ENCODE results near the gene ITGB2. TPM values are rescaled to one million over a fixed set of nuclear protein-coding genes. Genes with fewer than 3 reads are reported as not detected.
A peak's percentile ranks its signal among the peaks of the same experiment; 100 is the strongest.

ITGB2 gene
- total RNA-seq, 4 donors from 2014 or later: 18.4 to 40.7 (median 20.4) TPM

DNA sequence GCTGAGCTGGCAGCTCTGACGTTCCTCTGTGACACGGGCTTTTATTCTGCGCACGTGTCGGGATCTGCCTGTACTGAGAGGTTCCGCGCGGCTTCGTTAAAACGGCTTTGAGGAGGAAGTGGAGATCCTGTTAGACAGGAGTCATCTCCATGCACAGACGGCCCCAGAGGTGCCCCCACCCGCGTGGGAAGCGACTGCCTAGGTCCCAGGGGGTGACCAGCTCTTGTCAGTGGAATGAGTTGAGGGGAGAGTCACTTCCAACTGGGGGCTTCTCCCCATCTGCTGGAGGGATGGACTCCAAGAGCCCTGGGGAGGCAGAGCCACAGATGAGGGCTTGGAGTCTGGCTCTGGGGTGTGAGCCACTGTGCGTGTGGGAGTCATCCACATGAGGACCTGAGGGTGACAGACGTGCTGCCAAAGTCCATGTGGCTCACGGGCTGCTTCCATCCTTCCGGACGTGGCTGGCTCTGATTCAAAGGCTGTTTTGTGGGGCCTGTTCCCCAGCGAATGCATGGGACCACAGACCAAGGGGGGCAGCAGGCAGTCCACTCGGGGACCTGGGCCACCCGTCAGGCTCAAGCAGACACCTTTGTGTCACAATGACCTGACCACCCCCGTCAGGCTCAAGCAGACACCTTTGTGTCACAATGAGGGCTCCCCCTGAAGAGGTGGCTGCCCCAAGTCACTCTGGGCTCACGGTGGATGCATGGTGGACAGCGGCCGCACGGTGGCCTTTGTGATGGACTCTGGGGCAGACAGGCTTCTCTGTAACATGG, 74.0 kb downstream of the ITGB2 start:
- no peak for TF ChIP-seq POLR2A (IDR thresholded peaks at IDR 0.05)
- TF ChIP-seq, protein P1, sequence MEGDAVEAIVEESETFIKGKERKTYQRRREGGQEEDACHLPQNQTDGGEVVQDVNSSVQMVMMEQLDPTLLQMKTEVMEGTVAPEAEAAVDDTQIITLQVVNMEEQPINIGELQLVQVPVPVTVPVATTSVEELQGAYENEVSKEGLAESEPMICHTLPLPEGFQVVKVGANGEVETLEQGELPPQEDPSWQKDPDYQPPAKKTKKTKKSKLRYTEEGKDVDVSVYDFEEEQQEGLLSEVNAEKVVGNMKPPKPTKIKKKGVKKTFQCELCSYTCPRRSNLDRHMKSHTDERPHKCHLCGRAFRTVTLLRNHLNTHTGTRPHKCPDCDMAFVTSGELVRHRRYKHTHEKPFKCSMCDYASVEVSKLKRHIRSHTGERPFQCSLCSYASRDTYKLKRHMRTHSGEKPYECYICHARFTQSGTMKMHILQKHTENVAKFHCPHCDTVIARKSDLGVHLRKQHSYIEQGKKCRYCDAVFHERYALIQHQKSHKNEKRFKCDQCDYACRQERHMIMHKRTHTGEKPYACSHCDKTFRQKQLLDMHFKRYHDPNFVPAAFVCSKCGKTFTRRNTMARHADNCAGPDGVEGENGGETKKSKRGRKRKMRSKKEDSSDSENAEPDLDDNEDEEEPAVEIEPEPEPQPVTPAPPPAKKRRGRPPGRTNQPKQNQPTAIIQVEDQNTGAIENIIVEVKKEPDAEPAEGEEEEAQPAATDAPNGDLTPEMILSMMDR (IDR thresholded peaks at IDR 0.05): no peak
- 21 to 24% methylated on average over 24 to 25 of the region's 27 CpGs for WGBS, 2 donors
- DNase-seq (ENCODE audit: low spot score in 2 of 2): peak; percentile 72 to 94
- intact Hi-C loops (cut with DNase I; ENCODE audit: low total_unique reads): no loop called here
- no peak overlapping the region for H3K4me3 ChIP-seq (ENCODE audit: low read depth, poor library complexity, severe bottlenecking)

DNA sequence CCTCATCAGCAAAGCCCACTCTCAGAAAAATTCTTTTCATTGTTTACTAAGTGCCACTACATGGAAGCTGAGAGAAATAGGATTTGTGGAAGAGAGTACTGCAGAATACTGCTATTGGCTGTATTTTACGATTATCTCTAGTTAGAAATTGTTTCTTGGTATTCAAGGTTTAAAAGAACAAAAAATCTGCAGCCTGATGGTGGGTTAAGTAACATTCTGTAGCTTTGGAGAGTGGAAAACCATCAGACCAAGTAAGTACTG, 74.5 kb downstream of the ITGB2 start:
- WGBS, 2 donors: 4 to 7% methylated on average over 1 of the region's 1 CpG
- intact Hi-C loops (cut with DNase I; ENCODE audit: low total_unique reads): no loop called here
- DNase-seq (ENCODE audit: low spot score in 2 of 2): no peak
- no peak for TF ChIP-seq POLR2A (IDR thresholded peaks at IDR 0.05)
- TF ChIP-seq, protein P1 (IDR thresholded peaks at IDR 0.05): no peak
- H3K4me3 ChIP-seq (ENCODE audit: low read depth, poor library complexity, severe bottlenecking): no peak overlapping the region

DNA sequence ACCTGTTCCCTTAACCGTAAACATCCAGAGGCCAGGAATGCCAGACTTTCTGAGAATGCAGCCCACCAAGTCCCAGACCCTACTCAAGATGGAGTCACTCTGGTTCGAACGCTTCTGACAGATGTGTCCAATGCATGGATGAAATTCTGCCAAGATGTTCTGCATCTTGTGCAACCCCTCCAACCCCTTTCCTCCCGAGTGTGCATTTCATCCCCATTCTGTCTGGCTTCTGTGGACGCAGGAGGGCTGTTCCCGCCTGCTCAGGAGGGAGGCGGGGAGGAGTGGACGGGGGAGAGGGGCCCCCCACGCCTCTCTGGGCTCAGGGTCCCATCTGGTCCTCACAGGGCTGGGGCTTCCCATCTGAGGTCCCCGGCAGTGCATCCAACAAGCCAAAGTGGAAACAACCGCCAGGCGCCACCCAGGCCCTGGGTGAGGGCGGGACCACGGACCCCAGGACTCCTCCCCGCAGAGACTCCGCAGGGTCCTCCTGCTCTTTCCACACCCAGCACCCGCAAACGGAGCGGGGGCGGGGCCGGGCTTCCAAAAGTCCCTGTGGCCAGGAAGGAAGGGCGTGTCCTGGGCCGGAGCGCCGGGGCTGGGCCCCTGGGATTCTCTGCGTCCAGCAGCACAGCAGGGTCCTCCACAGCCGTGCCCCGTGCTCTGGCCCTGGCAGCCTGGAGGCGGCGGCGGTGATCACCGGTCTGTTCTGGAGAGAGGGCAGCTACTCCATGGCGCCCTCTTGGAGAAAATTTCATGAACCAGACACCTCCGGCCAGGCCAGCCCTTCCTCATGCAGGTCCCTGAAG, 75.1 kb downstream of the ITGB2 start:
- H3K4me3 ChIP-seq (ENCODE audit: low read depth, poor library complexity, severe bottlenecking): no peak overlapping the region
- WGBS, 2 donors: 6 to 8% methylated on average over 27 to 28 of the region's 34 CpGs
- intact Hi-C loops (cut with DNase I; ENCODE audit: low total_unique reads): no loop called here
- TF ChIP-seq, protein P1 (IDR thresholded peaks at IDR 0.05): no peak
- no peak for TF ChIP-seq POLR2A (IDR thresholded peaks at IDR 0.05)
- DNase-seq (ENCODE audit: low spot score in 2 of 2): peak in 1 of 2 donors; percentile 92

DNA sequence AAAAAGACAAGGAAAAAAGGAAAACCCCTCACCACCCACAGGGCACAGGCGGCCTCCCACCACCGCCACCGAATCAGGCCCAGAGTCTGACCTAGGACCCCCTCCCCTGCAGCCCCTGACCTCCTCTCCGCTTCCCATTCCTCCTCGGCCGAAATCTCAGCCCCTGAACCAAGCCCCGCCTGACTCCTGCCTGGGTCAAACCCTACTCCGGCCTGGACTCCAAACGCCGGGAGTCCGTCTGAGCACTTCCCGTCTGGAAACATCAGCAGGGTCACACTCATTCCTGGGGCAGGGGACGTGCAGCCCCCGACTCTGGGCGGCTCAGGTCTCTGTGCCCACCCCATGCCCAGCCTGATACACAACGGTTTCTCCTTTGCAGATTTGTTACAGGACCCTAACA, 76.4 kb downstream of the ITGB2 start:
- no peak overlapping the region for H3K4me3 ChIP-seq (ENCODE audit: low read depth, poor library complexity, severe bottlenecking)
- WGBS, 2 donors: 75 to 79% methylated on average over 16 of the region's 16 CpGs
- intact Hi-C loops (cut with DNase I; ENCODE audit: low total_unique reads): loop anchor here (1.0 kb wide), 1 partner anchor 40 kb away; no protein-coding TSS in a partner anchor
- TF ChIP-seq, protein P1 (IDR thresholded peaks at IDR 0.05): no peak
- TF ChIP-seq POLR2A (IDR thresholded peaks at IDR 0.05): no peak
- DNase-seq (ENCODE audit: low spot score in 2 of 2): no peak

DNA sequence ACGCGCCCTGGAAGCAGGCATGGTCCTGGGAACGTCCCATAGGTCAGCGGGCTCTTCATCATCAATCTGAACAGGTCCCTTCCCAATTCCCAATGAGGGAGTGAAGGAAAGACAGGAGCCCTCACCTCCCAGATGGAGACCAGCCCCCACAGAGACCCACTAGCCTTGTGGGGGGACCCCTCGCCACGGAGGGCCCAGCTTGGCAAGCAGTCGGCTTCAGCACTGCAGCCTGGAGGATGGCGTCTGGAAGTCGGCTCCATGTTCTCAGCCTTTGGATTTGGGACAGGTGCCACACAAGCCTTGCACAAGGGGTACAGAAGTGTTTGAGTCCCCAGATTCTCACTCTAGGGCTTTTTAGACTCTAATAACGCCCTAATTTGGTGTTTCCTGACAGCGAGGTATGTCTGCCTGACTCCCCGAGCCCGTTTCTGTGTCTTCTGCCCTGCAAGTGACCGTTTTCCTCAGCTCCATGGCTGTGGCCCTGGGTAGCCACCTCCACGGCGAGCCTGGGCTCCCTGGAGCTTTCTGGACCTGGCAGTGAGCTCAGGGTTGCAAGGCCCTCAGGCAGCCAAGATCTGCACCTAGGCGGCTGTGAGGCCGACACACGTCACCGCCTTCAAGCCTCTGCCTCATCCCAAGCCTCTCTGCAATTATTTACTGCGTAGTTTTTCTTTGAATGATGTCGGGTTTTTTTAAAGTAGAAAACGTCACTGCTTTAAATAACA, 77.8 kb downstream of the ITGB2 start:
- WGBS, 2 donors: 72 to 79% methylated on average over 23 of the region's 23 CpGs
- TF ChIP-seq, protein P1 (IDR thresholded peaks at IDR 0.05): no peak
- TF ChIP-seq POLR2A (IDR thresholded peaks at IDR 0.05): no peak
- no peak for DNase-seq (ENCODE audit: low spot score in 2 of 2)
- intact Hi-C loops (cut with DNase I; ENCODE audit: low total_unique reads): no loop called here
- no peak overlapping the region for H3K4me3 ChIP-seq (ENCODE audit: low read depth, poor library complexity, severe bottlenecking)

All from lower leg skin (tissue), 4 donors.